ENCODE results near the gene KHK. TPM values are rescaled to one million over a fixed set of nuclear protein-coding genes. Genes with fewer than 3 reads are reported as not detected.
"Not testable (repeated sequence)": the region's sequence is repeated elsewhere in the genome, so short reads cannot be mapped to it uniquely, and the experiment has no call there.

KHK gene
- polyA plus RNA-seq, 2 of the 4 experiments (the other 2 are of a cell fraction), result 4.2 to 7.6 TPM

DNA sequence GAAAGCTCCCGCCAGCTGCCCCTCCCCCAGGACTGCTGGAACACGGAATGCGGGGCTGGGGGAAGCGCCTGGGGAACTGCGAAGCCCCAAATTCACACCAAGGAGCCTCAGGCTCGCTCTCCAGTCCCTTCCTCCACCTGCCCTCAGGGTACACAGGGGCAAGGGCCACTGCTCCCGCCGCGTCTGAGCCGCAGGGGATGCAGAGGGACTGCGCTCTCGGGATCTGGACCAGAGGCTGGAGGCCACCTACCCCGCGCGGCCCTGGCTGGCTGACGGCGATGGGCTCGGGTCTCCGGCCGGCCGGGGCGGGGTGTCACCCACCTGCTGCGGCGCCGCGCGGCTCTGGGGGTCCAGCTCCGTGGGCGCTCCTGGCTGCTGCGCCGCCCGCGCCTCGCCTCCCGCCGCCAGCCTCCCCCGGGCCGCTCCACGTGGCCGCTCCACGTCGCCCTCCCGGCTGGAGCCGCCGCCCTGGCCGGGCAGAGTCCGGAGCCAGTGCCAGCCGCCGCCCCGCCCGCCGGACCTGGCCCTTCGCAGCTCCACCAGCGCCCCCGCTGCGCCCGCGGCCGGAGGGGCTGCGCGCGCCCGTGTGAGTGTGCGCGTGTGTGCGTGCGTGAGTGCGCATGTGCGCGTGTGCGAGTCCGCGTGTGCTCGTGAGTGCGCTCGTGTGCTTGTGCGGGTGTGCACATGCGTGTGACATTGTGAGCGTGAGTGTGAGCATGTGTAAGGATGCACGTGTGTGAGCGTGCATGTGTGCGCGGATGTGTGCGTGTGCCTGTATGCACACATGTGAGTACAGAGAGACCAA is 32.2 kb downstream of the KHK start, which contains the start of gene CGREF1 (continued):
- peak; percentile 47; the same call in 1 of the 2 replicates for TF ChIP-seq HOXB5 (CRISPR knock-in tag; IDR thresholded peaks at IDR 0.05)
- no peak for TF ChIP-seq CBX2 (IDR thresholded peaks at IDR 0.05; ENCODE audit: borderline replicate concordance, low read depth)
- TF ChIP-seq EP300 (IDR thresholded peaks at IDR 0.05), result no peak
- no peak for TF ChIP-seq ZFP36 (IDR thresholded peaks at IDR 0.05; ENCODE audit: borderline replicate concordance, partially characterized antibody)
- TF ChIP-seq HDAC2 (IDR thresholded peaks at IDR 0.05), result no peak
- no peak for TF ChIP-seq FOSB (CRISPR knock-in tag; IDR thresholded peaks at IDR 0.05)
- no peak for TF ChIP-seq MAFK (IDR thresholded peaks at IDR 0.05; ENCODE audit: partially characterized antibody)
- no peak for TF ChIP-seq SREBF2 (IDR thresholded peaks at IDR 0.05)
- TF ChIP-seq, protein P1, sequence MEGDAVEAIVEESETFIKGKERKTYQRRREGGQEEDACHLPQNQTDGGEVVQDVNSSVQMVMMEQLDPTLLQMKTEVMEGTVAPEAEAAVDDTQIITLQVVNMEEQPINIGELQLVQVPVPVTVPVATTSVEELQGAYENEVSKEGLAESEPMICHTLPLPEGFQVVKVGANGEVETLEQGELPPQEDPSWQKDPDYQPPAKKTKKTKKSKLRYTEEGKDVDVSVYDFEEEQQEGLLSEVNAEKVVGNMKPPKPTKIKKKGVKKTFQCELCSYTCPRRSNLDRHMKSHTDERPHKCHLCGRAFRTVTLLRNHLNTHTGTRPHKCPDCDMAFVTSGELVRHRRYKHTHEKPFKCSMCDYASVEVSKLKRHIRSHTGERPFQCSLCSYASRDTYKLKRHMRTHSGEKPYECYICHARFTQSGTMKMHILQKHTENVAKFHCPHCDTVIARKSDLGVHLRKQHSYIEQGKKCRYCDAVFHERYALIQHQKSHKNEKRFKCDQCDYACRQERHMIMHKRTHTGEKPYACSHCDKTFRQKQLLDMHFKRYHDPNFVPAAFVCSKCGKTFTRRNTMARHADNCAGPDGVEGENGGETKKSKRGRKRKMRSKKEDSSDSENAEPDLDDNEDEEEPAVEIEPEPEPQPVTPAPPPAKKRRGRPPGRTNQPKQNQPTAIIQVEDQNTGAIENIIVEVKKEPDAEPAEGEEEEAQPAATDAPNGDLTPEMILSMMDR (IDR thresholded peaks at IDR 0.05), result no peak
- TF ChIP-seq, protein P2, sequence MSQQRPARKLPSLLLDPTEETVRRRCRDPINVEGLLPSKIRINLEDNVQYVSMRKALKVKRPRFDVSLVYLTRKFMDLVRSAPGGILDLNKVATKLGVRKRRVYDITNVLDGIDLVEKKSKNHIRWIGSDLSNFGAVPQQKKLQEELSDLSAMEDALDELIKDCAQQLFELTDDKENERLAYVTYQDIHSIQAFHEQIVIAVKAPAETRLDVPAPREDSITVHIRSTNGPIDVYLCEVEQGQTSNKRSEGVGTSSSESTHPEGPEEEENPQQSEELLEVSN (IDR thresholded peaks at IDR 0.05; ENCODE audit: borderline replicate concordance, low read depth), result 0 out of 2 replicates have a peak, but pooled peaks have one; percentile 3

DNA sequence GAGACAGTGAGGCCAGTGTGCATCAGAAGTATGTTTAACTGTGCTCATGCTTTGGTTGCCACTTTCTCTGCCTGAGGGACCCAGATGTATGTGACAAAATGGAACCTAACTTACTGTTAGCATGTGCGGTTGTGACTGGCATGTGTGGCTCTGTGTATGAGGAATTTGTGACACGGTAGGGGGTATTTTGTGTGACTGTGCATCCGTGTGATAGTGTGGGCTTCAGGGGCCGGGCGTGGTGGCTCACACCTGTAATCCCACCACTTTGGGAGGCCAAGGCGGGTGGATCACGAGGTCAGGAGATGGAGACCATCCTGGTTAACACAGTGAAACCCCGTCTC is 32.7 kb downstream of the KHK start:
- WGBS (ENCODE audit: missing lambda C conversion rate), result 92% methylated on average over 8 of the region's 8 CpGs
- POLR2A ChIA-PET; FAIRE-seq; H3K4me1 ChIP-seq; ATAC-seq; DNase-seq (ENCODE audit: low read depth in 1 of 2, low spot score in 1 of 2); H3K9me3 ChIP-seq: not testable (repeated sequence)
- Histone ChIP-seq H3K4me2 (peak overlapping the region; percentile 86), H3K4me3 (peak overlapping the region; percentile 56), H3K27ac (peak overlapping the region in 1 of 2 experiments; percentile 88; a peak in 3 of 6 replicates)
- CTCF ChIA-PET, result interaction anchor here (2.1 to 3.4 kb wide), 2 partner anchors 12 to 146 kb away, joined by 5 to 14 read pairs; no protein-coding TSS in a partner anchor

DNA sequence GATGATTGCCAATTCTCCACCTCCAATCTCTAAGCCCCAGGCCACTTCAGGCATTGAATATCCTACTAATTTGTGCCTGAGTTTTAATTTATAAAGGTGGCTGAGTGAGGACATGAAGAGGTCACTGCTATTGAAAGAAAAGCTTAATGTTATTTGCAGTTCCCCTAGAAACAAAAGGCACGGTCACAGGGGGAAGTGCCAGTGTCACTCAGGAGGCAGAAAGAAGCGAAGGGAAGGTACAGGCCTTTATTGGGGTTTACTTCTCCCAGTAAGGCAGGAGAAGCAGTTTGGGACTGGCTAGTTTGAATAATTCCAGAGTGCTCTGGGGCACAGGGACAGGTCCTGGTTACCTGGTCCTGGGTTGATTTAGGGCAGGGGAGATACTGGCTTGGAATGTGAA is 35.3 kb downstream of the KHK start:
- no peak for ATAC-seq
- POLR2A ChIA-PET, result no interaction called here
- TF ChIP-seq FOSB (CRISPR knock-in tag; IDR thresholded peaks at IDR 0.05), result no peak
- no peak for TF ChIP-seq ZFP36 (IDR thresholded peaks at IDR 0.05; ENCODE audit: borderline replicate concordance, partially characterized antibody)
- no peak for TF ChIP-seq CBX2 (IDR thresholded peaks at IDR 0.05; ENCODE audit: borderline replicate concordance, low read depth)
- no peak for TF ChIP-seq HOXA7 (CRISPR knock-in tag; IDR thresholded peaks at IDR 0.05)
- TF ChIP-seq, protein P1 (IDR thresholded peaks at IDR 0.05), result no peak
- TF ChIP-seq MAZ (IDR thresholded peaks at IDR 0.05; ENCODE audit: borderline replicate concordance, low read depth, low read length), result no peak
- no peak for TF ChIP-seq FOXS1 (CRISPR knock-in tag; IDR thresholded peaks at IDR 0.05)
- TF ChIP-seq POLR2AphosphoS2 (conservative IDR thresholded peaks at IDR 0.05; ENCODE audit: low read length), result no peak
- TF ChIP-seq RARB (CRISPR knock-in tag; IDR thresholded peaks at IDR 0.05), result no peak
- no peak for TF ChIP-seq ZC3H11A (IDR thresholded peaks at IDR 0.05)
- TF ChIP-seq RAD21 (conservative IDR thresholded peaks at IDR 0.05 in 1 of 2, IDR thresholded peaks at IDR 0.05 in 1 of 2), result no peak
- no peak for TF ChIP-seq RCOR1 (IDR thresholded peaks at IDR 0.05; ENCODE audit: low read depth, low read length)
- TF ChIP-seq, protein P3, sequence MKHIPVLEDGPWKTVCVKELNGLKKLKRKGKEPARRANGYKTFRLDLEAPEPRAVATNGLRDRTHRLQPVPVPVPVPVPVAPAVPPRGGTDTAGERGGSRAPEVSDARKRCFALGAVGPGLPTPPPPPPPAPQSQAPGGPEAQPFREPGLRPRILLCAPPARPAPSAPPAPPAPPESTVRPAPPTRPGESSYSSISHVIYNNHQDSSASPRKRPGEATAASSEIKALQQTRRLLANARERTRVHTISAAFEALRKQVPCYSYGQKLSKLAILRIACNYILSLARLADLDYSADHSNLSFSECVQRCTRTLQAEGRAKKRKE (CRISPR knock-in tag; IDR thresholded peaks at IDR 0.05; ENCODE audit: low read depth), result no peak
- no peak for TF ChIP-seq SMC3 (IDR thresholded peaks at IDR 0.05)

More for the DNA sequence above, 35.3 kb downstream of the KHK start:
- FAIRE-seq (no peak), DNase-seq (ENCODE audit: low read depth in 1 of 2, low spot score in 1 of 2) (no peak)
- Histone ChIP-seq H3K4me3 (no peak overlapping the region), H3K9me3 (no peaks in the 10 kb centered on the region), H3K4me2 (no peak overlapping the region), H3K27ac (no peak overlapping the region), H3K4me1 (peaks cover 8% of the 10 kb centered on the region; the same call in 1 of the 3 replicates)
- CTCF ChIA-PET, result no interaction called here
- WGBS (ENCODE audit: missing lambda C conversion rate), result 88% methylated on average over 2 of the region's 2 CpGs

Measured in A549 (cell line).